ENCODE measurements around the gene PGD. TPM values are rescaled to one million over a fixed set of nuclear protein-coding genes. Genes with fewer than 3 reads are reported as not detected.
"Not testable (repeated sequence)": the region's sequence is repeated elsewhere in the genome, so short reads cannot be mapped to it uniquely, and the experiment has no call there.

Gene PGD
- total RNA-seq (100 to 1,000 TPM; 115 to 116 TPM), polyA plus RNA-seq (42.4 TPM)

DNA sequence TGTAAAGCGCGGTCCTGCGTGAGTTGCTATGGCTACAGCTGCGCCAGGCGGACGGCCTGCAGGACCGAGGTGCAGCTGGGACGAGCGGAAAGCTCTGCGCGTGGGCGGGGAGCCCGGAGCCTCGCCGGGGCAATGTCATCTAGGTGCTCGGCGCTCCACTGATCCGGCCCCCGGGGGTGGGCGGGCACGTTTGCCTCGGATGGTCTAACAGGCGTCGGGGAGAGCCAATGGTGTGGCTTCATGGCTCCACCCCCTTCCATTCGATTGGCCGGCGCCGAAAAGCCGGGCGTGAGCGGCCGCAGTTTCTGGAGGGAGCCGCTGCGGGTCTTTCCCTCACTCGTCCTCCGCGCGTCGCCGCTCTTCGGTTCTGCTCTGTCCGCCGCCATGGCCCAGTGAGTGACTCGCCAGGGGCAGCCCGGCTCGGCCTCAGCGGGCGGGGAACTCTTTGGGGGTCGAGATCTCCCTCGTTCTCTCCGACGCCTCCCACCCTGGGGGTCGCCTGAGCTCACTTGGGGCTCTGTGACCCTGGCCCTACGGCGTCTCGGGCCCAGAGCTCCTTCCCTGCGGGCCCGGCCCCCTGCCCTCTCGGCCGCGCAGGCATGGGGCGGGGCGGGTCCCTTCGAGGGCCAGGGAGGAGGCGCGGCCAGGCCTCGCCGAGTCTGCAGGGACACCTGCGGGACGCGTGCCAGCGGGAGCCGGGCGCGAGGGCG, at the start of gene PGD:
Gene PGD, plus strand, starts transcription at position 331 of the 710 bp plus-strand sequence. Its CDS starts 54 bp downstream, at position 385.
- ChIA-PET CTCF (interaction anchor here (1.0 to 2.2 kb wide), 4 partner anchors 8 to 189 kb away, joined by 3 to 8 read pairs (median 4); partner anchors contain the start of gene KIF1B), POLR2A (interaction anchor here (1.8 to 2.0 kb wide), 2 partner anchors 11 to 189 kb away, joined by 4 read pairs; partner anchors contain the start of gene KIF1B)
- Mint-ChIP-seq H3K4me1 (peaks cover 9 to 25% (median 21%) of the 10 kb centered on the region in 3 donors), H3K27me3 (no peaks in the 10 kb centered on the region), H3K27ac (peak within 1 kb of the TSS; percentile 66 to 98 (median 82)), H3K4me3 (peak within 1 kb of the TSS; percentile 93 to 98 (median 95)), H3K36me3 (peaks cover 3 to 31% (median 8%) of the 10 kb centered on the region in 3 donors), H3K9me3 (peaks cover 0 to under 1% (median 0%) of the 10 kb centered on the region in 5 donors)
- H3K36me3 ChIP-seq (ENCODE audit: insufficient read depth, low read length) = peaks cover 5% of the 10 kb centered on the region
- no peaks in the 10 kb centered on the region for H3K9me3 ChIP-seq (ENCODE audit: low read length)
- H3K4me1 ChIP-seq (ENCODE audit: insufficient read depth, low read length) = peaks cover 11% of the 10 kb centered on the region
- peak; percentile 92 to 97 (median 95) for DNase-seq
- peak within 1 kb of the TSS; percentile 98 for H3K4me3 ChIP-seq (ENCODE audit: low read length)
- no peaks in the 10 kb centered on the region for H3K27me3 ChIP-seq (ENCODE audit: insufficient read depth, low read length, poor library complexity, severe bottlenecking)
- peak within 1 kb of the TSS; percentile 79 for H3K27ac ChIP-seq (ENCODE audit: low read depth, low read length)

DNA sequence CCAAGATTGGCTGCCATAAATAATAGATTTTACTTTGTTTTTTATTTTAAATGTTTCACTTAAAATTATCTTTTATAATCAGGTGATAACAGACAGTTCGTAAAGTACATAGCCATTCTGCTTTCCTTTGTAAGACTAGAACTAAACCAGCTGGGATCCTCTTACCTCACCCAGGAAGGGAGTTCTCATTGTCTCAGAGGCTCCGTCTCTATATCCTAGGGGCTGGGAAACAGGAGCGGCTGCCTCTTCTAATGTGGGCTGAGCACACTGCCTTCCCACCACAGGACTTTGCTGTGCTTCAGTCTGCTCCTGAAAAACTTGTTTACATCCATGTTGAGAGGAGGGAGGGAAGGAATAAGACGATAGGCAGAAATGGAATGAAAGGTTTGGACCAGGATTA, 45.6 kb upstream of the PGD start:
- peaks cover 0 to 41% (median 13%) of the 10 kb centered on the region in 3 donors for H3K36me3 Mint-ChIP-seq
- CTCF ChIA-PET = no interaction called here
- Histone ChIP-seq H3K27me3 (ENCODE audit: insufficient read depth, low read length, poor library complexity, severe bottlenecking) (no peaks in the 10 kb centered on the region), H3K36me3 (ENCODE audit: insufficient read depth, low read length) (peaks cover 4% of the 10 kb centered on the region), H3K4me1 (ENCODE audit: insufficient read depth, low read length) (no peaks in the 10 kb centered on the region), H3K9me3 (ENCODE audit: low read length) (no peaks in the 10 kb centered on the region), H3K27ac (ENCODE audit: low read depth, low read length) (no peak overlapping the region), H3K4me3 (ENCODE audit: low read length) (no peak overlapping the region)
- no peak overlapping the region for H3K27ac Mint-ChIP-seq
- no peaks in the 10 kb centered on the region for H3K27me3 Mint-ChIP-seq
- POLR2A ChIA-PET = no interaction called here
- H3K9me3 Mint-ChIP-seq = no peaks in the 10 kb centered on the region
- H3K4me1 Mint-ChIP-seq = no peaks in the 10 kb centered on the region
- no peak for DNase-seq
- no peak overlapping the region for H3K4me3 Mint-ChIP-seq

DNA sequence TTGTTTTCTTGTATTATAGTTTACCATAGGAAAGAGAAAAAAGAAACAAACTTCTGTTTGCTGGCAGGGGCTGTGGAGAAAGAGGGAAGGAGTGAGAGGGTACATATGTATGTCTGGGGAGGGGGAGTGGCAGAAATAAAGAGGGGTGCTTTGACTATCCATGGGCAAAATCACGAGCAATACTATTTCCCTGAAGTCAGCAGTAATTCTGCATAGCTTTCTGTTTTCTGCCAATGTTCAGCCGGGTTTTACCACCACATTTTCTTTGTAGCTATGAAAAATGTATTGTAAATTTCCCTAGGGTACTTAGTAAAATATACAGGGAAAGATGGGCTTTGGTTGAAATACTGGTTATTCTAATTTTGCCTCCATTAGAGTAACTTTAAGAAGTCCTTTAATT, 45.2 kb upstream of the PGD start:
- Histone ChIP-seq H3K9me3 (ENCODE audit: low read length) (no peaks in the 10 kb centered on the region), H3K36me3 (ENCODE audit: insufficient read depth, low read length) (peaks cover 4% of the 10 kb centered on the region), H3K27ac (ENCODE audit: low read depth, low read length) (no peak overlapping the region), H3K4me3 (ENCODE audit: low read length) (no peak overlapping the region), H3K27me3 (ENCODE audit: insufficient read depth, low read length, poor library complexity, severe bottlenecking) (no peaks in the 10 kb centered on the region), H3K4me1 (ENCODE audit: insufficient read depth, low read length) (no peaks in the 10 kb centered on the region)
- Mint-ChIP-seq H3K27me3 (no peaks in the 10 kb centered on the region), H3K4me1 (no peaks in the 10 kb centered on the region), H3K27ac (peak overlapping the region in 1 of 8 donors; percentile 28), H3K4me3 (no peak overlapping the region), H3K9me3 (no peaks in the 10 kb centered on the region), H3K36me3 (peaks cover 0 to 37% (median 13%) of the 10 kb centered on the region in 3 donors)
- POLR2A ChIA-PET = no interaction called here
- no peak for DNase-seq
- CTCF ChIA-PET = no interaction called here

DNA sequence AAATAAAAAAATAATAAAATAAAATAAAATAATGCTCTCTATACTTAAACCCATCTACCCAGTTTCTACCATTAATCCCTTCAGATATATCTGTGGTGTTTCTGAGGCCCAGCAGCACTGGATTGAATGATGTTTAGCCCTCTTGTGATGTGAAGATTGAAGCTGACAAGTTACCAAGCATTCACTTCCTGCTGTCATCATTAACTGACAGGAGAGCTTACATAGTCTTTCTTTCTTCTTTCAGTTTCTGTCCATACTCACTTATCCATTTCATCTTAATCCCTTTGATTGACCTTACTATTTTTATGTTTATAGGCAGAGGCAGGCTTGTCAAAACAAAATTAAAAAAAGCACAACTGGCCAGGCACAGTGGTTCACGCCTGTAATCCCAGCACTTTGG, 38.8 kb upstream of the PGD start:
- Mint-ChIP-seq H3K4me3 (no peak overlapping the region), H3K4me1 (no peaks in the 10 kb centered on the region), H3K27ac (no peak overlapping the region), H3K27me3 (no peaks in the 10 kb centered on the region), H3K9me3 (no peaks in the 10 kb centered on the region), H3K36me3 (peaks cover 0 to 32% (median 21%) of the 10 kb centered on the region in 3 donors)
- Histone ChIP-seq H3K4me3 (ENCODE audit: low read length) (no peak overlapping the region), H3K4me1 (ENCODE audit: insufficient read depth, low read length) (no peaks in the 10 kb centered on the region), H3K36me3 (ENCODE audit: insufficient read depth, low read length) (no peaks in the 10 kb centered on the region), H3K27me3 (ENCODE audit: insufficient read depth, low read length, poor library complexity, severe bottlenecking) (no peaks in the 10 kb centered on the region), H3K27ac (ENCODE audit: low read depth, low read length) (no peak overlapping the region), H3K9me3 (ENCODE audit: low read length) (no peaks in the 10 kb centered on the region)
- ChIA-PET CTCF (no interaction called here), POLR2A (no interaction called here)
- DNase-seq = no peak

DNA sequence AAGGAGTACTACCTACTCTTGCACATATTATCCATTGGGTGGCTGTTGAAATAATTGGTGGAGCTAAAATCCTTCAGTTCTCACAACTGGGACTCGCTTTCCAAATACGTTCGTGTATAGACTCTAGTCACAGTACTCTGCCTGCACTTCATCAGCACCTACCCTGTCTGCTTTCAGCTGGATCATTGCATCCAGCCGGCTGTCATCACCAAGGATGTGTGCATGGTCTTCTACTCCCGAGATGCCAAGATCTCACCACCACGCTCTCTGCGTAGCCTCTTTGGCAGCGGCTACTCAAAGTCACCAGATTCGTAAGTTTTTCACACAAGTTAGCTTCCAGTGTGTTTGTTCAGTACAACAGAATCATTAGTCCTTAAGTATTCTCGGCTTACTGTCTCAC, 37.3 kb upstream of the PGD start:
- H3K9me3 ChIP-seq (ENCODE audit: low read length) = no peaks in the 10 kb centered on the region
- CTCF ChIA-PET = no interaction called here
- H3K36me3 ChIP-seq (ENCODE audit: insufficient read depth, low read length) = no peaks in the 10 kb centered on the region
- no peaks in the 10 kb centered on the region for H3K27me3 ChIP-seq (ENCODE audit: insufficient read depth, low read length, poor library complexity, severe bottlenecking)
- DNase-seq = no peak
- H3K9me3 Mint-ChIP-seq = no peaks in the 10 kb centered on the region
- H3K4me1 ChIP-seq (ENCODE audit: insufficient read depth, low read length) = no peaks in the 10 kb centered on the region
- no peak overlapping the region for H3K27ac ChIP-seq (ENCODE audit: low read depth, low read length)
- H3K4me3 ChIP-seq (ENCODE audit: low read length) = no peak overlapping the region
- H3K4me3 Mint-ChIP-seq = no peak overlapping the region
- H3K4me1 Mint-ChIP-seq = no peaks in the 10 kb centered on the region
- peak overlapping the region in 1 of 8 donors; percentile 62 for H3K27ac Mint-ChIP-seq
- peaks cover 0 to 42% (median 27%) of the 10 kb centered on the region in 3 donors for H3K36me3 Mint-ChIP-seq
- H3K27me3 Mint-ChIP-seq = no peaks in the 10 kb centered on the region
- POLR2A ChIA-PET = no interaction called here

DNA sequence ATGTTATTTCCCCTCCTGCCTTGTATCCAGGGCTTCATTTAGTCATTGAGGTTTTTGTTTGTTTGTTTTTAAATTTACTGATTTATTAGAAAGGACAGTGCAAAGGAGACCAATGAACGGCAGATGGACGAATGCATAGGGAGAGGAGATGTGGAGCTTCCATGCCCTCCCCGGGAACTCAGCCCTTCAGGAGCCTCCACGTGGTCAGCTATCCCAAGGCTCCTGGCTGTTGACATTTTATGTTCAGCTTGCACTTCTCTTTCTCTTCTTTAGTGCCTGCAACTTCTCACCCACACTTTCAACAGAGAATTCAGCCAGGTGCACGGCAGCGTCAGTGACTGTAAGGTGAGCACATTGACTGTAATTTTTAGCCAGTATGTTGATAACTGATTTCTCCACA, 30.7 kb upstream of the PGD start:
- POLR2A ChIA-PET = no interaction called here
- no peaks in the 10 kb centered on the region for H3K4me1 Mint-ChIP-seq

DNA sequence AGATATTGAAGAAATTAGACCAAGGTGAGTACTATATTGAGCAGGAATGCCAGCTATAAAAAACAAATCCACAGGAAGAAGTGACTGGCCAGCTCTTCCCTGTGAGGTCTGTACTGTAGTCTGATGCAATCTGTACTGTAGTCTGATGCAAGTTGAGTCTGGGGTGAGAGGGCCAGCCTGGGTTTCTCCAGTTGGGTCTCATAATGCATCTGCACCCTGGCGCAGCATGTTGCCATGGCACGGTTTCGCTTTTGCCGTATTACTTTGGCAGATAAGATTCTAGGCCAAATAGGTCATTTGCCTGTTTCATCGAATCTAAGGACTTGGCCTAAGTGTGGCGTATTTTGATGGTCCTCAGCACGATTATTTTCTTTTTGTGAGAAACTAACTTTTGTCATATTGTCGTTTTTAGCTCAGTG, 24.4 kb upstream of the PGD start:
- POLR2A ChIA-PET = no interaction called here
- Mint-ChIP-seq H3K27me3 (no peaks in the 10 kb centered on the region), H3K9me3 (no peaks in the 10 kb centered on the region), H3K36me3 (peaks cover 0 to 65% (median 15%) of the 10 kb centered on the region in 3 donors), H3K4me1 (no peaks in the 10 kb centered on the region), H3K27ac (peak overlapping the region in 2 of 8 donors; percentile 9 to 78), H3K4me3 (no peak overlapping the region)
- Histone ChIP-seq H3K9me3 (ENCODE audit: low read length) (no peaks in the 10 kb centered on the region), H3K4me1 (ENCODE audit: insufficient read depth, low read length) (no peaks in the 10 kb centered on the region), H3K36me3 (ENCODE audit: insufficient read depth, low read length) (no peaks in the 10 kb centered on the region), H3K27ac (ENCODE audit: low read depth, low read length) (no peak overlapping the region), H3K4me3 (ENCODE audit: low read length) (no peak overlapping the region), H3K27me3 (ENCODE audit: insufficient read depth, low read length, poor library complexity, severe bottlenecking) (no peaks in the 10 kb centered on the region)
- CTCF ChIA-PET = no interaction called here
- DNase-seq = no peak

More for the DNA sequence above, 30.7 kb upstream of the PGD start:
- peaks cover 0 to 44% (median 16%) of the 10 kb centered on the region in 3 donors for H3K36me3 Mint-ChIP-seq
- Histone ChIP-seq H3K4me3 (ENCODE audit: low read length) (no peak overlapping the region), H3K9me3 (ENCODE audit: low read length) (no peaks in the 10 kb centered on the region), H3K36me3 (ENCODE audit: insufficient read depth, low read length) (peaks cover 3% of the 10 kb centered on the region), H3K4me1 (ENCODE audit: insufficient read depth, low read length) (no peaks in the 10 kb centered on the region), H3K27ac (ENCODE audit: low read depth, low read length) (no peak overlapping the region), H3K27me3 (ENCODE audit: insufficient read depth, low read length, poor library complexity, severe bottlenecking) (no peaks in the 10 kb centered on the region)
- H3K4me3 Mint-ChIP-seq = no peak overlapping the region
- no peak overlapping the region for H3K27ac Mint-ChIP-seq
- DNase-seq = no peak
- no peaks in the 10 kb centered on the region for H3K9me3 Mint-ChIP-seq
- CTCF ChIA-PET = interaction anchor here (1.7 kb wide), 1 partner anchor 62 kb away, joined by 5 read pairs; the partner anchor contains the start of gene CENPS
- H3K27me3 Mint-ChIP-seq = no peaks in the 10 kb centered on the region

DNA sequence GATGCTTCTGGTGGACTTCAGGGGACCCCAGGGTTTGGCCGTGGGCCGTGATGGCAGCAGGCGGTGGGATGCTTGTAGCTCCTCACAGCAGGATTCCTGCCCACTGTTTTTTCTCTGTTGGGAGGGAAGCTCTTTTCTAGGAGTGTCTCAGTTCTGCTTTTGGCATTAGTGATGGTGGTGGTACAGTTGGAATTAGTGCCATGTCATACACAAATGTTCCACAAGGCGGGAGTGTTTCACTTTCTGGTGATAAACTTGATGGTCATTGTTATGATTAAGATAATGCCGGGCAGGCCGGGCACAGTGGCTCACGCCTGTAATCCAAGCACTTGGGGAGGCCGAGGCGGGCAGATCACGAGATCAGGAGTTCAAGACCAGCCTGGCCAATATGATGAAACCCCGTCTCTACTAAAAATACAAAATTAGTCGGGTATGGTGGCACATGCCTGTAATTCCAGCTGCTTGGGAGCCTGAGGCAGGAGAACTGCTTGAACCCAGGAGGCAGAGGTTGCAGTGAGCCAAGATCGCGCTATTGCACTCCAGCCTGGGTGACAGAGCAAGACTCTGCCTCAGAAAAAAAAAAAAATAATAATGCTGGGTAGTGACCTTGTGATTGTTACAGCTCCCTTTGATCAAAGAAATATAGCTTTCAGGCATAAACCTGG, 21.4 kb upstream of the PGD start:
- H3K4me1 ChIP-seq (ENCODE audit: insufficient read depth, low read length); H3K27me3 Mint-ChIP-seq; H3K4me1 Mint-ChIP-seq; H3K36me3 ChIP-seq (ENCODE audit: insufficient read depth, low read length); H3K9me3 Mint-ChIP-seq; H3K9me3 ChIP-seq (ENCODE audit: low read length); H3K27ac ChIP-seq (ENCODE audit: low read depth, low read length); H3K4me3 Mint-ChIP-seq; POLR2A ChIA-PET; H3K4me3 ChIP-seq (ENCODE audit: low read length); H3K27me3 ChIP-seq (ENCODE audit: insufficient read depth, low read length, poor library complexity, severe bottlenecking): not testable (repeated sequence)
- Mint-ChIP-seq H3K36me3 (peaks cover 0 to 54% (median 9%) of the 10 kb centered on the region in 3 donors), H3K27ac (peak overlapping the region in 2 of 8 donors; percentile 9 to 63)
- peak in 2 of 5 donors; percentile 4 to 22 for DNase-seq
- CTCF ChIA-PET = interaction anchor here (1.0 to 1.2 kb wide), 2 partner anchors 51 to 167 kb away, joined by 4 read pairs; partner anchors contain the start of gene KIF1B
